Uterus (tissue), 2 donors: Measurements from ENCODE around the gene CTRB2.

Experiments
- CTCF ChIP-seq, 4 experiments: fragments of 200-600 bp in 2 of 4; fragments of 450-650 bp in 2 of 4; sonication (generic) in 2 of 4; IDR thresholded peaks; one replicate each; pipeline ENCODE4 v1.5.1; 2016 to 2019; ENCODE audit warnings: antibody characterized with exemption in 4 of 4, mild to moderate bottlenecking in 2 of 4, moderate library complexity in 1 of 4
- POLR2A ChIP-seq, 2 donors: fragments of 450-650 bp; IDR thresholded peaks; one replicate each; pipeline ENCODE4 v1.6.1; 2016; ENCODE audit warnings: antibody characterized with exemption in 2 of 2, mild to moderate bottlenecking in 1 of 2, moderate library complexity in 1 of 2

GRCh38 chr16:75247249-75247648 lies 40.3 kb upstream of the CTRB2 start:
- no peak for TF ChIP-seq CTCF (IDR thresholded peaks at IDR 0.05)
- no peak for TF ChIP-seq POLR2A (IDR thresholded peaks at IDR 0.05)
